ENCODE results near the gene WDR7. TPM values are rescaled to one million over a fixed set of nuclear protein-coding genes. Genes with fewer than 3 reads are reported as not detected.

WDR7 gene
- total RNA-seq, 6 experiments from 2014 or later, result 10.4 to 18.8 (median 15.3) TPM

GRCh38 chr18:56929886-56930285, 278.7 kb downstream of the WDR7 start:
- 100% methylated on average over 1 of the region's 5 CpGs for WGBS (ENCODE audit: insufficient coverage, low coverage, low lambda C conversion rate, missing lambda C conversion rate)
- intact Hi-C loops (cut with DNase I), result no loop called here
- DNase-seq, result no peak
- no peak for TF ChIP-seq POLR2A (IDR thresholded peaks at IDR 0.05)
- TF ChIP-seq, protein P1, sequence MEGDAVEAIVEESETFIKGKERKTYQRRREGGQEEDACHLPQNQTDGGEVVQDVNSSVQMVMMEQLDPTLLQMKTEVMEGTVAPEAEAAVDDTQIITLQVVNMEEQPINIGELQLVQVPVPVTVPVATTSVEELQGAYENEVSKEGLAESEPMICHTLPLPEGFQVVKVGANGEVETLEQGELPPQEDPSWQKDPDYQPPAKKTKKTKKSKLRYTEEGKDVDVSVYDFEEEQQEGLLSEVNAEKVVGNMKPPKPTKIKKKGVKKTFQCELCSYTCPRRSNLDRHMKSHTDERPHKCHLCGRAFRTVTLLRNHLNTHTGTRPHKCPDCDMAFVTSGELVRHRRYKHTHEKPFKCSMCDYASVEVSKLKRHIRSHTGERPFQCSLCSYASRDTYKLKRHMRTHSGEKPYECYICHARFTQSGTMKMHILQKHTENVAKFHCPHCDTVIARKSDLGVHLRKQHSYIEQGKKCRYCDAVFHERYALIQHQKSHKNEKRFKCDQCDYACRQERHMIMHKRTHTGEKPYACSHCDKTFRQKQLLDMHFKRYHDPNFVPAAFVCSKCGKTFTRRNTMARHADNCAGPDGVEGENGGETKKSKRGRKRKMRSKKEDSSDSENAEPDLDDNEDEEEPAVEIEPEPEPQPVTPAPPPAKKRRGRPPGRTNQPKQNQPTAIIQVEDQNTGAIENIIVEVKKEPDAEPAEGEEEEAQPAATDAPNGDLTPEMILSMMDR (IDR thresholded peaks at IDR 0.05), result no peak
- H3K4me1 ChIP-seq, result no peaks in the 10 kb centered on the region
- no peaks in the 10 kb centered on the region for H3K27me3 ChIP-seq
- H3K27ac ChIP-seq, result no peak overlapping the region
- H3K9me3 ChIP-seq, result no peaks in the 10 kb centered on the region
- no peaks in the 10 kb centered on the region for H3K36me3 ChIP-seq
- no peak for ATAC-seq
- no peak overlapping the region for H3K4me3 ChIP-seq

DNA sequence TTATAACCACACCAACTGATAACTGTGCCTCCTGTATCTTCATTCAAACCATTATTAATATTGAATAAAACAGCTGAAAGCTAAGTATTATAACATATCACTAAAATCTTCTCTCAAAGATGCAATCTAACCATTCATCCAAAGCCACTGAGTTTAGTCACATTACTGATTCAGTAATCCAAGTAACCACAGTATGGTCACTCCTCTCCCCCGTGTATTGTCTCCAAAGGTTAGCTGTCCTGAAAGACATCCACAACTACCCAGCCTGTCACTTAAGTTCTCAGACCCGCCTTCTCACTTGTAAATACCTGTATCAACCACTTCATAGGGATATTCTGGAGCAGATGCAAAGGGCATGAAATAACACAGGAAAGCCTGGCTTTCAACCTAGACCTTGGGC, 282.3 kb downstream of the WDR7 start:
- DNase-seq (no peak), ATAC-seq (no peak)
- no peaks in the 10 kb centered on the region for H3K36me3 ChIP-seq
- no peak overlapping the region for H3K4me3 ChIP-seq
- H3K27me3 ChIP-seq, result no peaks in the 10 kb centered on the region
- TF ChIP-seq, protein P1 (IDR thresholded peaks at IDR 0.05), result no peak
- TF ChIP-seq POLR2A (IDR thresholded peaks at IDR 0.05), result no peak
- H3K27ac ChIP-seq, result no peak overlapping the region
- no peaks in the 10 kb centered on the region for H3K9me3 ChIP-seq
- WGBS (ENCODE audit: insufficient coverage, low coverage, low lambda C conversion rate, missing lambda C conversion rate), result 91% methylated on average over 2 of the region's 2 CpGs
- intact Hi-C loops (cut with DNase I), result no loop called here
- H3K4me1 ChIP-seq, result no peaks in the 10 kb centered on the region

- H3K36me3 ChIP-seq, result no peaks in the 10 kb centered on the region
- WGBS (ENCODE audit: insufficient coverage, low coverage, low lambda C conversion rate, missing lambda C conversion rate), result 75% methylated on average over 2 of the region's 3 CpGs
- H3K4me1 ChIP-seq, result no peaks in the 10 kb centered on the region
- no peak overlapping the region for H3K27ac ChIP-seq
- ATAC-seq (no peak), DNase-seq (no peak)
- no peak overlapping the region for H3K4me3 ChIP-seq
- TF ChIP-seq, protein P1 (IDR thresholded peaks at IDR 0.05), result no peak
- no peak for TF ChIP-seq POLR2A (IDR thresholded peaks at IDR 0.05)
- no peaks in the 10 kb centered on the region for H3K27me3 ChIP-seq
- no peaks in the 10 kb centered on the region for H3K9me3 ChIP-seq
- intact Hi-C loops (cut with DNase I), result no loop called here
These were observed 283.0 kb downstream of the WDR7 start for GRCh38 chr18:56934131-56934530.

DNA sequence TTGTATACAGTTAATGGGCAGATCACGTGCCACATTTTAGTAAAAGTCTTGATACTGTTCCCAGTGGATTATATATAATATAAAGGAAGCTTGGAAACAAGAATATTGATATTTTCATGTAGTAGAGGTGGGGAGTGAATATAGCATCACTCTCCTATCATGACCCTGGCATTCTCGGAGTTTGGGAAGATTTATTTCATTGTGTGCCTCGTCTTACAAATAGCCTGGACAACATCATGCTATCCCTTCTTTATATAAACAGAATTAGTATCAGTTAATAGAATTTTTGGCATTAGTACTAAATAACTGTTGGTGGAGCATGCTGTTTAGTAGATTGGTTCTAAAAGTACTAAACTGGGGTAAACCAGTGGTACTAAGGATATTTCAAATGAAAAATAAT, 283.7 kb downstream of the WDR7 start:
- Histone ChIP-seq H3K4me1 (no peaks in the 10 kb centered on the region), H3K9me3 (no peaks in the 10 kb centered on the region), H3K27ac (no peak overlapping the region), H3K36me3 (no peaks in the 10 kb centered on the region), H3K27me3 (no peaks in the 10 kb centered on the region), H3K4me3 (no peak overlapping the region)
- intact Hi-C loops (cut with DNase I), result no loop called here
- TF ChIP-seq, protein P1 (IDR thresholded peaks at IDR 0.05), result no peak
- no peak for TF ChIP-seq POLR2A (IDR thresholded peaks at IDR 0.05)
- WGBS (ENCODE audit: insufficient coverage, low coverage, low lambda C conversion rate, missing lambda C conversion rate), result 87% methylated on average over 3 of the region's 3 CpGs
- ATAC-seq (no peak), DNase-seq (no peak)

DNA sequence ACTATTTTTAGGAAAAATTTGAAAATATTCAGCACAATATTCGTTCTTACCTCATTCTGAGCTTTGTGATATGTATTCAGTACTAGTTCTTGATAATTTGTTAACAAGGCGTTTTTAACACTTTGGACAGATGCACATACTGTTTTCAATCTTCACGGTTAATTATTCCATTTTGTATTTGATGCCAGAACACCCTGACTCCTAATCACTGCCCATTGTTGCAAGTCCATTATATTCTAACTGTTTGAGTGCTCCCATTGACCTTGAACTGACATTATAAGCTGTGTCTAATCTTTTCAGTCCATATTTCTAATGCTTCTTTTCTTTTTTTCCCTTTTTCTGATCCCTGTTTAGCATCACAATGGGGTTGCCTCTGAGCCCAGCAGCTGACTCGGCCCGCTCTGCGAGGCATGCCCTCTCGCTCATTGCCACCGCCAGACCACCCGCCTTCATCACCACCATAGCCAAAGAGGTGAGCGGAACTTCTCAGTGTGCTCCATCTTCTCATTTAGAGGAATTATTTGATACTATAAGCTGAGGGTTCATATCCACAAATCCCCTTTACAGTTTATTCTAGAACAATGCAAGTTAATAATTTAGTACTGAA, 284.4 kb downstream of the WDR7 start:
- no peak overlapping the region for H3K4me3 ChIP-seq
- intact Hi-C loops (cut with DNase I), result no loop called here

More for the DNA sequence above, 284.4 kb downstream of the WDR7 start:
- TF ChIP-seq, protein P1 (IDR thresholded peaks at IDR 0.05), result no peak
- TF ChIP-seq POLR2A (IDR thresholded peaks at IDR 0.05), result no peak
- Histone ChIP-seq H3K4me1 (no peaks in the 10 kb centered on the region), H3K27ac (no peak overlapping the region), H3K36me3 (no peaks in the 10 kb centered on the region), H3K27me3 (no peaks in the 10 kb centered on the region), H3K9me3 (no peaks in the 10 kb centered on the region)
- WGBS (ENCODE audit: insufficient coverage, low coverage, low lambda C conversion rate, missing lambda C conversion rate), result 93% methylated on average over 10 of the region's 10 CpGs
- ATAC-seq, result no peak
- no peak for DNase-seq
